IMR-90 (cell line): ENCODE measurements around the gene LPIN1. TPM values are rescaled to one million over a fixed set of nuclear protein-coding genes. Genes with fewer than 3 reads are reported as not detected.

Experiments used
- ATAC-seq: fragments of 200-7000 bp; cut with Tn5 transposase; 2 replicates; pipeline ENCODE4 v1.9.1; 2020; ENCODE audit warnings: low read depth, mild to moderate bottlenecking, moderate library complexity
- BruUV-seq: library from RNA; stranded (reverse); fragments of 400-500 nt; replicated peaks from 2 replicates; lab custom pipeline; 2021; lab: Mats Ljungman, UMichigan
- CTCF ChIA-PET: fragments of 300-600 bp; formaldehyde crosslinking; extraction: SDS; loops from one replicate; lab custom pipeline; 2021; ENCODE audit warnings: antibody characterized with exemption; lab: Yijun Ruan, JAX
- POLR2A ChIA-PET: fragments of 300-600 bp; sonication (Branson Sonifier 250); formaldehyde crosslinking; loops from one replicate; lab custom pipeline; 2022; ENCODE audit warnings: antibody characterized with exemption; ENCODE audit not compliant: unreplicated experiment; lab: Charles Lee
- DNase-seq: peaks from one replicate; pipeline ENCODE4 v3.0.0; 2013
- H2AFZ ChIP-seq: replicated peaks from 2 replicates; pipeline ENCODE3; 2013; ENCODE audit warnings: low read length, mild to moderate bottlenecking; ENCODE audit not compliant: poor library complexity
- H2AK5ac ChIP-seq: 2 replicates; pipeline ENCODE4 v1.6.1; 2013; ENCODE audit warnings: low read depth, low read length, inconsistent platforms
- H2AK9ac ChIP-seq: replicated peaks from 2 replicates; pipeline ENCODE3; 2013; ENCODE audit warnings: mild to moderate bottlenecking, low read depth, low read length, moderate library complexity; ENCODE audit not compliant: poor library complexity
- H2BK120ac ChIP-seq: 2 replicates; pipeline ENCODE4 v1.6.1; 2013; ENCODE audit warnings: low read depth, low read length, inconsistent platforms
- H2BK15ac ChIP-seq: 3 replicates; pipeline ENCODE4 v1.6.1; 2013; ENCODE audit warnings: low read depth, low read length, inconsistent platforms
- H2BK20ac ChIP-seq: 2 replicates; pipeline ENCODE4 v1.6.1; 2013; ENCODE audit warnings: low read depth, mild to moderate bottlenecking, inconsistent platforms, low read length, moderate library complexity
- H2BK5ac ChIP-seq: 2 replicates; pipeline ENCODE4 v1.6.1; 2013; ENCODE audit warnings: mild to moderate bottlenecking, low read depth, low read length, inconsistent platforms; ENCODE audit not compliant: poor library complexity, severe bottlenecking
- H3K14ac ChIP-seq: replicated peaks from 2 replicates; pipeline ENCODE4 v1.6.1; 2013; ENCODE audit warnings: low read depth, low read length, inconsistent platforms
- H3K18ac ChIP-seq: 2 replicates; pipeline ENCODE4 v1.6.1; 2013; ENCODE audit warnings: low read depth, low read length, control low read depth
- H3K23ac ChIP-seq: 2 replicates; pipeline ENCODE4 v1.6.1; 2013; ENCODE audit warnings: low read depth, low read length, inconsistent platforms
- H3K27ac ChIP-seq: 2 replicates; pipeline ENCODE4 v1.5.1; 2013; ENCODE audit warnings: mild to moderate bottlenecking, control low read depth, low read length; ENCODE audit not compliant: insufficient read depth
- H3K27me3 ChIP-seq: 2 replicates; pipeline ENCODE4 v1.6.1; 2013; ENCODE audit warnings: low read length; ENCODE audit not compliant: control insufficient read depth, insufficient read depth
- H3K36me3 ChIP-seq: 2 replicates; pipeline ENCODE4 v1.6.1; 2013; ENCODE audit warnings: low read length, mixed read lengths; ENCODE audit not compliant: control insufficient read depth, insufficient read depth
- H3K4ac ChIP-seq: 2 replicates; pipeline ENCODE4 v1.6.1; 2013; ENCODE audit warnings: low read depth, low read length, inconsistent platforms
- H3K4me1 ChIP-seq: 2 replicates; pipeline ENCODE4 v1.6.1; 2013; ENCODE audit warnings: low read length, mixed read lengths; ENCODE audit not compliant: control insufficient read depth, insufficient read depth
- H3K4me2 ChIP-seq: 2 replicates; pipeline ENCODE4 v1.6.1; 2013; ENCODE audit warnings: low read depth, mild to moderate bottlenecking, control low read depth, low read length, moderate library complexity
- H3K4me3 ChIP-seq: 2 replicates; pipeline ENCODE4 v1.5.1; 2013; ENCODE audit warnings: low read depth, mild to moderate bottlenecking, control low read depth, low read length, moderate library complexity; ENCODE audit not compliant: insufficient read depth
- H3K56ac ChIP-seq: 2 replicates; pipeline ENCODE4 v1.6.1; 2013; ENCODE audit warnings: low read length, inconsistent platforms; ENCODE audit not compliant: insufficient read depth; ENCODE audit errors: extremely low read depth
- H3K79me1 ChIP-seq, 2 experiments: 2 replicates each; pipeline ENCODE4 v1.6.1; 2013; ENCODE audit warnings: low read length in 2 of 2, inconsistent platforms in 1 of 2, low read depth in 1 of 2
- H3K9ac ChIP-seq: 2 replicates; pipeline ENCODE4 v1.6.1; 2013; ENCODE audit warnings: low read depth, low read length, control low read depth
- H3K9me1 ChIP-seq: 2 replicates; pipeline ENCODE4 v1.6.1; 2013; ENCODE audit warnings: low read length, inconsistent platforms; ENCODE audit not compliant: insufficient read depth
- H3K9me3 ChIP-seq: 2 replicates; pipeline ENCODE4 v1.6.1; 2013; ENCODE audit warnings: low read length; ENCODE audit not compliant: control insufficient read depth, insufficient read depth
- H4K20me1 ChIP-seq: 2 replicates; pipeline ENCODE4 v1.6.1; 2013; ENCODE audit warnings: low read length, inconsistent platforms; ENCODE audit not compliant: insufficient read depth
- H4K5ac ChIP-seq: 2 replicates; pipeline ENCODE4 v1.6.1; 2013; ENCODE audit warnings: mild to moderate bottlenecking, low read depth, low read length, control low read depth
- H4K8ac ChIP-seq, 2 experiments: 2 replicates each; pipeline ENCODE4 v1.6.1; 2013; ENCODE audit warnings: low read depth in 2 of 2, low read length in 2 of 2, control low read depth in 1 of 2, inconsistent platforms in 1 of 2
- H4K91ac ChIP-seq: 2 replicates; pipeline ENCODE4 v1.6.1; 2013; ENCODE audit warnings: low read depth, low read length, inconsistent platforms; ENCODE audit not compliant: insufficient read depth
- BHLHE40 ChIP-seq: fragments of 150-350 bp; IDR thresholded peaks from 2 replicates; pipeline ENCODE4 v1.6.1; 2016; ENCODE audit warnings: mild to moderate bottlenecking, low read depth, low read length
- CEBPB ChIP-seq: IDR thresholded peaks from 2 replicates; pipeline ENCODE4 v1.6.1; 2012; ENCODE audit warnings: low read depth, low read length, improper control_type of control experiment
- CHD1 ChIP-seq: IDR thresholded peaks from 2 replicates; pipeline ENCODE4 v1.6.1; 2012; ENCODE audit warnings: low read depth, low read length, improper control_type of control experiment
- ELK1 ChIP-seq: fragments of 150-350 bp; IDR thresholded peaks from 2 replicates; pipeline ENCODE4 v1.6.1; 2016; ENCODE audit warnings: low read depth, mild to moderate bottlenecking, low read length, moderate library complexity, borderline replicate concordance
- FOS ChIP-seq: fragments of 150-350 bp; IDR thresholded peaks from 2 replicates; pipeline ENCODE4 v1.6.1; 2016; ENCODE audit warnings: low read depth, low read length
- MAFK ChIP-seq: IDR thresholded peaks from 2 replicates; pipeline ENCODE4 v1.6.1; 2012; ENCODE audit warnings: low read depth, low read length, improper control_type of control experiment
- MAZ ChIP-seq: IDR thresholded peaks from 2 replicates; pipeline ENCODE4 v1.6.1; 2012; ENCODE audit warnings: low read depth, mild to moderate bottlenecking, low read length, improper control_type of control experiment, moderate library complexity, borderline replicate concordance
- MXI1 ChIP-seq: IDR thresholded peaks from 2 replicates; pipeline ENCODE4 v1.6.1; 2012; ENCODE audit warnings: low read depth, mild to moderate bottlenecking, low read length, moderate library complexity, borderline replicate concordance
- NFE2L2 ChIP-seq: fragments of 150-350 bp; IDR thresholded peaks from 2 replicates; pipeline ENCODE4 v1.6.1; 2016; ENCODE audit warnings: low read depth, mild to moderate bottlenecking, low read length
- POLR2A ChIP-seq: IDR thresholded peaks from 2 replicates; pipeline ENCODE4 v1.6.1; 2012; ENCODE audit warnings: mild to moderate bottlenecking, low read depth, low read length
- RAD21 ChIP-seq: IDR thresholded peaks from 2 replicates; pipeline ENCODE4 v1.6.1; 2012; ENCODE audit warnings: low read length, improper control_type of control experiment
- RCOR1 ChIP-seq: IDR thresholded peaks from 2 replicates; pipeline ENCODE4 v1.6.1; 2012; ENCODE audit warnings: mild to moderate bottlenecking, low read length, improper control_type of control experiment; ENCODE audit not compliant: insufficient replicate concordance
- RFX5 ChIP-seq: IDR thresholded peaks from 2 replicates; pipeline ENCODE4 v1.8.0; 2012; ENCODE audit warnings: low read depth, mild to moderate bottlenecking, low read length, moderate library complexity
- SMC3 ChIP-seq: fragments of 150-350 bp; IDR thresholded peaks from 2 replicates; pipeline ENCODE4 v1.6.1; 2016; ENCODE audit warnings: low read depth, mild to moderate bottlenecking, antibody characterized with exemption, low read length, moderate library complexity
- USF2 ChIP-seq: fragments of 150-350 bp; IDR thresholded peaks from 2 replicates; pipeline ENCODE4 v1.6.1; 2017; ENCODE audit warnings: mild to moderate bottlenecking, antibody characterized with exemption, low read length, low read depth
- WGBS, 2 experiments: methylation state at CpG; one replicate each; pipeline versions ENCODE4 v1.1.5 to v1.1.7; 2013; ENCODE audit warnings: missing lambda C conversion rate in 2 of 2; ENCODE audit not compliant: insufficient read length in 1 of 2; ENCODE audit errors: extremely low coverage in 2 of 2; 5-methylcytosine and 5-hydroxymethylcytosine counted together
- dilution Hi-C: fragments of 300-500 bp; cut with HindIII; formaldehyde crosslinking; loops from one replicate; pipeline ENCODE4 v1.14.3; 2018; ENCODE audit warnings: low sequenced_read_pairs; ENCODE audit not compliant: unreplicated experiment
- in situ Hi-C: fragments of 300-500 bp; cut with MboI; formaldehyde crosslinking; loops from 3 replicates; pipeline ENCODE4 v1.14.3; 2019; ENCODE audit warnings: low sequenced_read_pairs, inconsistent platforms, mixed read lengths
- intact Hi-C: fragments of 100-400 bp; cut with micrococcal nuclease; formaldehyde crosslinking; loops from 2 replicates; pipeline ENCODE4 v1.10.0; 2022
- polyA plus RNA-seq, 3 experiments: library from polyadenylated mRNA; depleted of rRNA; stranded (reverse); fragments of >200 nt; gene quantifications; 2 replicates each; pipeline ENCODE4 v1.2.3, GENCODE V29; 2012; ENCODE audit warnings: low replicate concordance in 1 of 3
- total RNA-seq: library from RNA; depleted of rRNA; stranded (reverse); fragments of >200 nt; gene quantifications from 2 replicates; pipeline ENCODE4 v1.2.3, GENCODE V29; 2012

LPIN1 gene
- total and polyA plus RNA-seq, 2 of the 4 experiments (the other 2 are of a cell fraction), result 21.3 to 25.1 TPM

- H3K36me3 ChIP-seq, result peaks cover 53% of the 10 kb centered on the region
- H3K4me3 ChIP-seq, result peak overlapping the region; percentile 43
- peaks cover 0 to 5% of the 10 kb centered on the region in 2 experiments; a peak in 1 of 4 replicates for H3K79me1 ChIP-seq
- H3K14ac ChIP-seq, result no peak overlapping the region
- intact Hi-C loops, result no loop called here
- H3K4ac ChIP-seq, result no peak overlapping the region
- H2BK5ac ChIP-seq, result no peak overlapping the region
- no peak overlapping the region for H3K18ac ChIP-seq
- no peak overlapping the region; the same call in 1 of the 2 replicates for H4K5ac ChIP-seq
- no peaks in the 10 kb centered on the region for H3K4me1 ChIP-seq
- dilution Hi-C loops, result no loop called here
- ATAC-seq, result peak; percentile 91
- 17% methylated on average over 36 of the region's 50 CpGs; no CpG with 5 or more reads in 1 of the 2 experiments for whole genome bisulfite sequencing, 2 experiments
- H3K27me3 ChIP-seq, result no peaks in the 10 kb centered on the region
- no peak overlapping the region; a peak in 1 of 4 replicates for H4K8ac ChIP-seq
- peak; percentile 63 for DNase-seq
- H3K4me2 ChIP-seq, result peak overlapping the region; percentile 72
- BruUV-seq, result no TSS peak
- no peak overlapping the region for H3K23ac ChIP-seq
- in situ Hi-C loops, result loop anchor here (5.0 kb wide), 1 partner anchor 93 kb away; no protein-coding TSS in a partner anchor
- no peak overlapping the region for H2BK15ac ChIP-seq
- no peak overlapping the region for H3K9ac ChIP-seq
- H2BK120ac ChIP-seq, result no peak overlapping the region
- ChIA-PET CTCF (interaction anchor here (0.6 to 1.6 kb wide), 10 partner anchors 10 to 1216 kb away, joined by 3 to 7 read pairs (median 3); no protein-coding TSS in a partner anchor), POLR2A (no interaction called here)
- H3K27ac ChIP-seq, result no peak overlapping the region
- no peaks in the 10 kb centered on the region for H4K20me1 ChIP-seq
- H3K56ac ChIP-seq, result no peak overlapping the region
- H2AFZ ChIP-seq, result peak overlapping the region; percentile 91
- H2AK5ac ChIP-seq, result no peak overlapping the region; the same call in 1 of the 2 replicates
- H2BK20ac ChIP-seq, result no peak overlapping the region
- H4K91ac ChIP-seq, result no peak overlapping the region
- peaks cover 6% of the 10 kb centered on the region for H3K9me1 ChIP-seq
- H3K9me3 ChIP-seq, result no peaks in the 10 kb centered on the region
- H2AK9ac ChIP-seq, result peak overlapping the region; percentile 82
- no peak for TF ChIP-seq CEBPB
- peak; percentile 54 for TF ChIP-seq SMC3
- TF ChIP-seq ELK1, result no peak
- no peak for TF ChIP-seq BHLHE40
- TF ChIP-seq RFX5, result no peak
- no peak for TF ChIP-seq NFE2L2
- no peak for TF ChIP-seq POLR2A
- TF ChIP-seq USF2, result no peak
- TF ChIP-seq MXI1, result no peak
- TF ChIP-seq MAZ, result no peak
- no peak for TF ChIP-seq CHD1
- TF ChIP-seq FOS, result no peak
- no peak for TF ChIP-seq RCOR1
- peak; percentile 43; the same call in 1 of the 2 replicates for TF ChIP-seq RAD21
- no peak for TF ChIP-seq MAFK
Observed at GRCh38 chr2:11784747-11785610, 38.5 kb downstream of the LPIN1 start.
